Uterus (tissue), 2 donors: ENCODE measurements around the gene CCDC88B.

ENCODE experiments used
- CTCF ChIP-seq, 4 experiments: fragments of 200-600 bp in 2 of 4; fragments of 450-650 bp in 2 of 4; sonication (generic) in 2 of 4; IDR thresholded peaks; one replicate each; pipeline ENCODE4 v1.5.1; 2016 to 2019; ENCODE audit warnings: antibody characterized with exemption in 4 of 4, mild to moderate bottlenecking in 2 of 4, moderate library complexity in 1 of 4
- POLR2A ChIP-seq, 2 donors: fragments of 450-650 bp; IDR thresholded peaks; one replicate each; pipeline ENCODE4 v1.6.1; 2016; ENCODE audit warnings: antibody characterized with exemption in 2 of 2, mild to moderate bottlenecking in 1 of 2, moderate library complexity in 1 of 2

GRCh38 chr11:64327993-64328392, 12.0 kb upstream of the CCDC88B start:
- TF ChIP-seq CTCF (IDR thresholded peaks at IDR 0.05) (no peak), POLR2A (IDR thresholded peaks at IDR 0.05) (no peak)
